Activated naive CD8-positive, alpha-beta T cell treated with anti-CD3 and anti-CD28 coated beads, Interleukin-2, amount 50 U/mL, for 16 hours (primary cell): Measurements from ENCODE around the gene BMI1.
A peak's percentile ranks its signal among the peaks of the same experiment; 100 is the strongest.

Source experiments
- DNase-seq: peaks from one replicate; pipeline ENCODE4 v3.0.0-alpha.2; 2020; ENCODE audit warnings: low read depth, low spot score

BMI1 gene

DNA sequence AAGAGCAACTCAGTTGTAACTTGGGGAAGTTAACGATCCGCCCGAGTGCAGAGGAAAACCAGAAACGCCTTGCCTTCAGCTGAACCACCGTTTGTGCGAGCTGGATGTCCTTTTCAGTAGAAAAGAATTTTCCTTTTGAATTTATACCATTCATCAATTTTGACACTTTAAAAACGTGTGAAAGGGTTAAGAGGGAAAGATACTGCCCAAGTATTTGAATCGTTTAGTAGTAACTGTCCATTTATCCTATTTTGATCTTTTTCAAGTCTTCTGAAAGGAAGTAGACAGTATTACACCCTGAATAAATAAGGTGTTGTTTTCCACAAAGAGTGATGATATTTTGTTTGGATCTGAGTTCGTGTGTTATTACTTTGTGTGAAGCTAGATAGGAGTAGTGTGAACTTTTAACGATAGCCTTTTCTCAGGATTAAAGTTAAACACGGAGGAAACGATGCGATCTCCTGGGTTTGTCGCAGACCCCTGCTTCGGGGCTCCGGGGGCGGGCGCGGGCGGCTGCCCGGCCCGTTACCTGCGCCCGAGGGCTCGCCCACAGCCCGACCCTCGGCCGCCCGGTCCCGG, 830 bp upstream of the BMI1 start:
- no peak for DNase-seq

DNA sequence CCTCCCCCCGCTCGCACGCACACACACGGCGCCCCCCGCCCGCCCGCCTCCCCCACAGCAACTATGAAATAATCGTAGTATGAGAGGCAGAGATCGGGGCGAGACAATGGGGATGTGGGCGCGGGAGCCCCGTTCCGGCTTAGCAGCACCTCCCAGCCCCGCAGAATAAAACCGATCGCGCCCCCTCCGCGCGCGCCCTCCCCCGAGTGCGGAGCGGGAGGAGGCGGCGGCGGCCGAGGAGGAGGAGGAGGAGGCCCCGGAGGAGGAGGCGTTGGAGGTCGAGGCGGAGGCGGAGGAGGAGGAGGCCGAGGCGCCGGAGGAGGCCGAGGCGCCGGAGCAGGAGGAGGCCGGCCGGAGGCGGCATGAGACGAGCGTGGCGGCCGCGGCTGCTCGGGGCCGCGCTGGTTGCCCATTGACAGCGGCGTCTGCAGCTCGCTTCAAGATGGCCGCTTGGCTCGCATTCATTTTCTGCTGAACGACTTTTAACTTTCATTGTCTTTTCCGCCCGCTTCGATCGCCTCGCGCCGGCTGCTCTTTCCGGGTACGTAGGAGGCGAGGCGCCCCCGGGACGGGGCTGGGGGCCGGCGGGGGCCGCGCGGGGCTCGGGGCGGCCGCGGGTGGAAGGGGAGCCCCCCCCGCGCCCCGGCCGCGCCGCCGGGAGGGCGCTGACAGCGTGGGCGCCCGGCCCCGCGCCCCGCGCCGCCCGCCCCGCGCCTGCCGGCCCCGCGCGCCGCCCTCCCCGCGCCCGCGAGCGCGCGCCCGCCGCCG, 441 bp downstream of the BMI1 start:
- DNase-seq, result peak; percentile 31

DNA sequence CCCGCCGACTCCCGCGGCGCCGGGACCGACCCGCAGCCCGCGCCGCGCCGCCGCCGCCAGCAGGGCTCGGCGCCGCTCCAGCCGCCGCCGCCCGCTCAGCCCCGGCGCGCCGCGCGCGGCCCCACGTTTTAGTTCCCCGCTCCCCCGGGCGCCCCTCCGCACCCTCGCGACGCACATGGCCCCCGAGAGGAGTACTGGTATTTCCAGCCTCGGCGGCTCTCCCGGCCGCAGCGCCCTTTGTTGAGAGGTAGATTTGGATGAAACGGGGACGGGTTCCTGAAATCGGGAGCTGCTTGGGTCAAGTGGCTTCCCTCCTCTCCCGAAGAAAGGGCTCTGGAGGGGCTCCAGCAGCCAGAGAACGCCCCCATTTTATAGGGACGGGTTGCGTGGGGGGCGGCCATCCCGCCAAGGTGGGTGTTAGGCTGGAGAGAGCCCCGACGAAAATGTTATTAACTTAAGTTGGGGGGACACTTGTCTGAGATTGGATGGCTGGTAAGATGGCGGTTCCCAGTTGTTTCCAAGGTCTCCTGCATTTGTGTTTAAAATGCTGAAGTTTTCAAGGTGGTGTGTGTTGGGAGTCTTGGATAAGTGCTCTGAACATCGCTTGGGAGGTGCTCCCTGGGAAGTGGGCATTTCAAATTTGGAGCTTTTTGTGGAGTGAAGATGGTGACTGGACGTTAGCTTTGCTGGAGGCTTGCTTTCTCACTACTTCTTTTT, 1.2 kb downstream of the BMI1 start:
- DNase-seq, result no peak

DNA sequence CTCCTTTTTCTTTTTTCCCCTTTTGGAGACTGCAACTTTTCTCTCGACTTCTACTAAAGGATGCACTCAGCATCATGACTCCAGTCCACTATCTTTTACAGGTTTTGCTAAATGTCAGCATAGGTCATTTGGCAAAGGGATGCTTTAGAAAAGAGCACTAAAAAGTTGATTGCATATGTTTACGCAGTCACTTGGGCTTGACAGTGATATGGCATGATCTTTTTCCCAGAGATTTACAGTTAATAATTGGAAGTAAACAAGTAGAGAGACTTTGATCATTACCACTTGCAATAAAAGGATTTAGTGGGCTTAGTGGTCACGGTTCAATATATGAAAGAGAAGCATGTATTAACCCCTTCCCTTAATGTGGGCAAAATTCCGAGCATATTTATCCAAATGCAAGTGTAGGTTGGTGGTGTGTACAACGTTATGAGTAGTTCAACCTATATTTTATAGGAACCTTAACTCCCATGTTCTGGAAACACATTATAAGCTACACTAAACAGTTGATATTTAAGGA, 1.8 kb downstream of the BMI1 start:
- DNase-seq, result no peak

DNA sequence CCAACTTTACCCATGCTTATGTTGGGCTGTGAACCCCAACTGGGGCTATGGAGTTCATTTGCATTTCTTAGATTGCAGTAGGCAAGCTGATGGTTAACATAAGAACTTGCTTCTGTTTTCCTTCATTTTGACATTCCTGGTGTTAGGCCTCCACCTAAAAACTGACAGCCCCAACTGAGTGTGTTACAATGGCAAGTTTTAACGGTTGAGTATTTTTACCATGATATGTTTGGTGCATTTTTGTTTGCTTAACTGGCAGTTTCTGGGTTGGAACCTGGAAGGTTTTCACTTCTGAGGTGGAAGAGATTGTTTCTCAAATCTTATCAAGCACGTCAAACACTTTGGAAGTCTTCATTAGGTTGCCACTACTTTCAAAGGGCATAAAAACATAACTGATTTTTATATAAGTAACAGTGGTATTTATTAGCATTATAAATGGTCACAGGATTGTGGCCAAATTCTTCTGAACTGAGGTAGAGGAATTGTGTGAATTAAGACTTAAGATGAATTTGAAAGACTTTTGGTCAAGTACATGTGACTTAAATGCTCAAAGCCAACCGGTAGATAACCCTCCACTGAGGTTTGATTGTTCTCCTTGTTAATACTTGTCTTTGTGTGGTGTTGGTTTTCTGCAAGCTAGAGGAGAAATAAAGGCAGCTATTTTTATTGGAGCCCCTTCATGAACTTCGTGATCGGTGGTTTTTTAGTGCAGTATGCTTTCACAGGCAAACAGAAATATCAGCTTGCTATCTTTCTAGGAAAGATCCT, 2.8 kb downstream of the BMI1 start:
- DNase-seq, result no peak

DNA sequence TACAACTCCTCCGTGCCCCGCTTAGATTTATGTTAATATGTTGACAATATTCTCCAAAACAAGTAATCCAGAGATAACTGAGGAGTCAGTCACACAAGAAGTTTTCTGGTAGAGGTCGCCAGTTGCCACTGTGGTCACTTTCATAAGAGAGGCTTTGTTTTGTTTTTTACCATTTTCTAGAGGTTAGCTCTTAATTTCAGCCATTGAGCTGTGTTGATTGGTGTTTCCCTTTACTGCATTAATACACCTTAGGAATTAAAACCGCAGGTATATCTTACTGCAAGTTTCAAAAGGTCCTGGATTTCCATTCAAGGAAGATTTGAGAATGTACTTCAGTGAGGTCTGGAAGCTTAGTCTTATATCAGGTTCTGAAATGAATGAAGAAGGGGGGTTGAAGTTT, 3.5 kb downstream of the BMI1 start:
- DNase-seq, result no peak

DNA sequence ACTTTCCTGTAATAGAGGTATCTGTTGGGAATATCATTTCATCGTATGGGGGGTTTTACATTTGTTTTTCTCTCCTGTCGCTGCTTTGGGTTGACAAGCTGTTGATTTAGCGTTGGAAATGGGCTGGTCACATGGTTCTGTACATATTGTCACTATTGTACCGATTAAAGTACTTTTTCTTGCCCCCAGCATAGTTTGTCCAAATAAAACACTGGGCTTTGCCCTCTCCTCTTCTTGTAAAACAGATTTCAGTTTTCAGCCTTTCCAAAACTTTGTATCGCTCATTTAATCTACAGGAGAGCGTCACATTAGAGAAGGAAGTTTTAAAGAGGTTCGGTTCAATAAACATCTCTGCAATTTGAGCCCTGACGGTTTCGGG, 4.0 kb downstream of the BMI1 start:
- DNase-seq, result no peak

DNA sequence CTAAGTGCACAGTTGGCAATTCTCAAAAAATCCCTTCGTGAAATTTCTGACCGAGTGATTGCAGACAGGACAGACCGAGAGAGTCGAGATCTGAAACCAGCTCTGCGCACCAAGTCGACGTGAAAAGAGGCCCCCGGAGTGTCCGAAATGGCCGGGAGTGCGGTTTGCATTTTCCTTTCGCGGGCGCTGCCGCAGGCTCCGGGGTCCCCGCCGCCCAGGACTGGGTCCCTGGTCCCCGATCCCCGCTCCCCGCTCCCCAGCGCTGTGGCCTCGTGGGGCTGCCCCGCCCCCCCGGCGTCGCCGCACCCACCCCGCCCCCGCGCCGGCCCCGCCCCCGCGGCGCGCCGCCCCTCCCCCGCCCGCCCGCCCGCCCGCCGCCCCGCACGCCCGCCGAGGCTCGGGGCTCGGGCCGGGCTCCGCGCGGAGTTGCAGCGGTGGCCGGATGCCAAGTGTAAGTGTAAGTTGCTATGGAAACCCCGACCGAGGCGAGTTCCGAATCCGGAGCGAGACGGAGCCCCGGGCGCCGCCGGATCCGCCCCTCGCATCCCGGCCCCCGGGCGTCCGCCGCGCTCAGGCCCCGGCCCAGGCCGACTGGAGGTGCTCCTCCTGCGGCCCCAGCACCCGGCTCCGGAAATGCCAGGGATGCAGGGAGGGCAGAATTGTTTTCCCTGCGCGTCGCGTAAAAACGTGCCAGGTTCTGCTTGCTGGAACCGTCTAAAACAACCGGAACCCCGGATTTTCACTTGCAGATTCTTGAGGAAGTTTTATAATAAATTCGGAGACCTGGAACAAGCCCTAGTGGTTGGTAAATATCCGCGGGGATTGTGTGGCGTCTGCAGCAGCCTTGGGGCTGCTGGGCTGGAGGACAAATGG, 4.6 kb downstream of the BMI1 start:
- no peak for DNase-seq

DNA sequence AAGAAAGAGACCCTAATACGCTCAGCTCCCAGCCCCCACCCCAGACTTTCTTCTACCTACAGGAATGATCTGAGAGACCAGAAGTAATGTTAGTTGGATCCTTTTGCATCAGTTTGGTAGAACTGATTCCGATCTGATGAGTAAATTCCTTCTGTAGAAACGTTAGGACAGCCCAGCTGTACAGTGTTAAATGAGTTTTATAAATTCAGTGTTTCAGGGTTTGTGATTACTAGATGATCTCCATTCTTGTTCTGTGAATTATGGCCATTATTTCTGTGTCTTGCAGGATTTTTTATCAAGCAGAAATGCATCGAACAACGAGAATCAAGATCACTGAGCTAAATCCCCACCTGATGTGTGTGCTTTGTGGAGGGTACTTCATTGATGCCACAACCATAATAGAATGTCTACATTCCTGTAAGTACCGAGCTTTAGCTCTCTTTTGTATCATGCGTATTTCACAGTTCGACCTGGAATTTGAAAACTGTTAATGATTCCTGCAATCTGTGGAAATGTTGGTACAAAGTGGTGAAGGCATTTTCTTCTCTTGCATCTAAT, 5.3 kb downstream of the BMI1 start:
- no peak for DNase-seq

DNA sequence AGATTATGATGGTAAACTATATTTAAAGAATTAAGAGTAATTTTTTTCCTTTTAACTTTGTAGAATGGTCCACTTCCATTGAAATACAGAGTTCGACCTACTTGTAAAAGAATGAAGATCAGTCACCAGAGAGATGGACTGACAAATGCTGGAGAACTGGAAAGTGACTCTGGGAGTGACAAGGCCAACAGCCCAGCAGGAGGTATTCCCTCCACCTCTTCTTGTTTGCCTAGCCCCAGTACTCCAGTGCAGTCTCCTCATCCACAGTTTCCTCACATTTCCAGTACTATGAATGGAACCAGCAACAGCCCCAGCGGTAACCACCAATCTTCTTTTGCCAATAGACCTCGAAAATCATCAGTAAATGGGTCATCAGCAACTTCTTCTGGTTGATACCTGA, 8.3 kb downstream of the BMI1 start:
- no peak for DNase-seq

DNA sequence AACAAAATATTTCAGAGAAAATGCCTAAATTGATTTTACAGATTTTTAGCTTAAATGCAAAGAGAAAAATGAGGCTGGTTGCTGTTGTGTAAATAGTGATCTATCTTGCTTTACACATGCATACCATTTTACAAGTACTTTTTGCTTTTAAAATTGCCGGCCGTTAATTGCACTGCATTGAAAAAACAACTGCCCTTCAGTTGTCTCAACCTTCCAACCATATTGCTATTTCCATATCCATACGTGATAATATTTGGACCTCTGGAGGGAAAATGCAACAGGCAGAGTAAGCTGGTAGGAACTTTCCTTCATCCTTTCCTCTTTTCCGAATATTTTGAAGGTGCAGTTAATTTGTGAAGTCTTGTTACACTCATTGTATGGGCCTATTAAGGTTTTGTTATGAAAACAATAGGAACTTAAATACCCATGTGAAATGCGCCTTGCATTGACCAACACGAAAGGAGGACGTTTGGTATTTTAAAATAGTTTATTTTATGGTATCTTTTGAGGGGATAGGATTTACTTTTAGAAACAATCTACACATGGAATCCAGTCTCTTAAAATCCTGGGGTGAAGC, 11.3 kb downstream of the BMI1 start:
- DNase-seq, result no peak

DNA sequence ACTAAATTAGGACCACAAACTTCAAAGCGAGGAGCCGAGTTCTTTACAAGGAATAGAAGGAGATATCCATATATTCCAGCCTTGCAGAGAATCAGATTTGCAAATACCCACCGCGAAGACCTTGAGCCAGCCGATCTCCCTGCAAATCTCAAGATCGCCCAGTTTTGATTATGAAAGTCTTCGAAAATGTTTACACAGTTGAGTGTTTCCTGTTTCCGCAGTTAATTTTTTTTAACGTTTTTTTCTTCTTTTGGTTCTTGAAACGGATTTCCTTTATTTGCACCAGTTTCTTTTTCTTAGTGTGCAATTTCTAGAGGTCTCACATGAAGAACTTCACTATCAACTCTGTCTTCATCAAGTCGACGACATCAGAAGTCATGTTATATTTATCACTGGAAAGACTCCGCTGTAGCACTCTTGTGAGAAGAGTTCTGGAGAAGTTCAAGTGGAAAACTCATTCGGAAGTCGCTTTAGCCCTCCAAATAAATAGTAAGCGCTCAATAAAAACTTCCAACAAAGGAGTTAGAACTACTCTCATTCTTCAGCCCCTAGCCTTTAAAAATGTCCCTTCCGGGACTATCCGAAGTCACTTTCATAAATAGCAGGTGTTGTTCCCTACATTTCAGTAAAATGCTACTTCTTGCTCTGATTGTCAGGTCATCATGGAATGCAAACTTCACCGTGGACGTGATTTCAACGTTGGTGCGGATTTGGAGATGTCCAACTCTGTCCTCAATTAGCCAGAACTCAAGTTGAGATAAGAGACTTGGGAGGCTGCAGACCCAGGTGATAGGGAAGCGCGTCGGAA, 12.5 kb downstream of the BMI1 start:
- no peak for DNase-seq

DNA sequence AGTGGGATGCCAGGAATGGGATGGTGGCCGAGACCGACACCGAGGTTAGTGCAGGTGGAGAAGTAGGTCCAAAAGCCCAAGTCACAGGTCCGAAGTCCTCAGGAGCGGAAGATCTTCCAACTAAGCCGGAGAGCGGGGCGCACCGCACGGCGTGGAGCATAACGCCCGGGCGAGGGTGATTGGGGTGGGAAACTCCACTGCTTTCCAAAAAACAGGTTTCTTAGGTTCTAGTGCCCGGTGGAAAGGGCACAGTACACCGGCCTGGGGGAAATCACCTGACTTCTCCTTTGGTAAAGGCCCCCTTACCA, 13.0 kb downstream of the BMI1 start:
- no peak for DNase-seq

DNA sequence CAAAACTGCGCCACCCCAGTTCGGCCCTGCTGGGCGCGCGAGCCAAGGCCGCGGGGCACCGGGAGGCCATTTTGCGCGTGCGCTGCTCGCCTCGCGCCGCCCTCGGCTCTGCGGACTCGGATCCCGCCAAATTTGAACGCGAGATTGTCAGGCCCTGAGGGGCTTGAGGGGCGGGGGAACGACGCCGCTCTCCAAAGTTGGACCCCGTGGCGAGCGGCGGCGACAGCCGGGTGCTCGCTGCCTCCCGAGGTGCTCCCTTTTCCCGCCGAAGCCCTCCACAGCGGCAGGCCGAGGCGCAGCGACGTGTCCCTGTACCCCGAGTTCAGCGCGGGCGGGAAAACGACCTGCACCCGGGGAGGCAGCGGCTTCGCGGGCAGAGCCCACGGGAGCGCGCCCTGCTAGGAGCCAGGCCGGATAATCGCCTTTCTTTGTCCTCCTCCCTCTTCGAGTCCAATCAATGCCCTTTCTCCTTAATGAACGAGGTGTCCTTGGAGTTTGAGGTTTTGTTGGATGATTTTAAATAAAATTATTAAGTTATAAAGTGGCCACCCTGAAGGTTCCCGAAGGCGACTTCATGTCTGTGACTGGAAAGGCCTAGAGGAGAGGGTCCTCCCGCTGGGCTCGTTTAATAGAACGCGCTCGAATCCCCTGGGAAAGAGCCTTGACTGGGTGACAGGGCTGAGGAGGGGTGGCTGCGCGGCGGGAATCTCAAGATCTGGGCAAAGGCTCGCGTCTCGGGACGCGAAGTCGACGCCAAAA, 13.7 kb downstream of the BMI1 start:
- DNase-seq, result no peak

DNA sequence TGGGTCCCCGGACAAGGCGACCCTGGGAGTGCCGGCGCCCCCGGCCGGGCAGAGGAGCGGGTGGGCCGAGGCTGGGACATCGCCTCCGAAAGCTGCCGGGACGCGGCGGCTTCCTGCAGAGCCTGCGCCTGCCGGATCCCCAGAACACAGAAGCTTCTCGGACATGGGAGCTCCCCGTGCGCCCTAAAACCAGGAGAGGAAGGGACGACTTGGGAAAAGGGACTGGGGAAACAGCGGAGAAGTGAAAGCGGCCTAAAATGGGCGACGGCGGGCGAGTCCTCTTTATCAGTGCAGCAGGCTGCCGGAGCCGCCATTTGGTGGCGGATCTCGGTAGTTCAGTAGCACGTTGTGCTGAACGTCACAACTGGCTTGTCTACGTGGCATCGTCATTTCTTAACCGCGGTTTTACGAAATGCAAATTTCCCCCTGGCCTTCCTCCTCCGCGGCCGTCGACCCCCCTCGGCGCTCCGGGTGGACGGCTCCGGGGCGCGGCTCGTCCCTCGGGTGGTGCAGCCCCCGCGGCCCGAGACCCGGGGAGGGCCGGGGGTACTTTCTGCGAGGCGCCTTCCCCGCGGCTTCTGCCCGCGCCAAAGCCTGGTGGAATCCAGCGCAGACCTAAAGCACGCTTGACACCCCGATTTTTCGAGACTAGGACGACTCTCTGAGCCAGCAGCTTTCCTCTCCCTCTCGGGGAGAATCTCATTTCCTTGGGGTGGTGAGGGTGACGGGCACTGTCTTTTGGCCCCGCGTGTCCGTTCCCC, 14.5 kb downstream of the BMI1 start:
- no peak for DNase-seq

DNA sequence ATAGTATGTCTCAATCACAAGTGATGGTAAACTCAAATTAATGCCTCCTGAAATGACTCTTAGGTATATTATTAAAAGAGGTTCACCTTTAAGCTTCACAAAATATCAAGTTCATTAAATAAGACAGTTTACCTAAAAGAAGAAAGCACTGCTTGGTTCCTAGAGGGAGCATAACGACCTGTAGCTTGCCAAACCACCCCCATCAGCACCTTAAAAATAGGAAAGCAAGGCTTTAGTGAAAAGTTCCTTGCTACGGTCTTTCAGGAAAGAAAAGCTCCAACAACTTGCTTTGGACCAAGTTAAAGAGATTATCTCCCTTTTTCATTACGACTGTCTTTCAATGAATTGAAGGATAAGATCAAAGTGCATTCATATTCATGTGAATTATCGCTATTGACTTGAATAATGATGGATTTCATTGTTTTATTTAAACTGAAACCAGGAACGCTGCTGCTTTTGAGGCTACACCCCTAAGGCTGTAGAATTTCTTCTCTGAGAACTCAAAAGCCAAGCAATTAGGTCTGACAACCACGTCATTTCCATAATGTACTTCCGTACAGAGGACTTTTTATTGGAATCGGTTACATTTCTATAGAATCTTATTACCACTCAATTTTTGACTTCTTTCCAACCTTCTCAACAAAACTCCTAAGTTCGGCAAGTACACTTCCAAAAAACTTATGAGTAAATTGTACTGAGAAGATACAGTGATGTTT, 17.4 kb downstream of the BMI1 start:
- no peak for DNase-seq

DNA sequence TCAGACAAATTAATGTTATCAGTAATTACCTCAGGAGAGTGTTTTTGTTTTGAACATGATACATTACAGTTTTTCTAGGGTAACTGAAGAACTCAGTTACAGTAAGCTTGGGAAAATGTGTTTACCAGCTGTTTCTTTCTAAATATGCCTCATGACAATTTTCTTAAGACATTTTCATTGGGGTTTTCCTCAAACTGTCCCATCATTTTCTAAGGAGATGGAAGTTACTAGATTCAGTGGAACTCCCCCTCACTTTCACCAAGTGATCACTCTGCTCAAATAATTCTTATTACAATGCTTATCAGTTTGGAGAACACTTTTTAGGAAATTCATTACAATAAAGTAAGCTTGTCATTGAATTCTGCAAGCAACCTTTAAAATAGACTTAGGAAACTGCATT, 18.0 kb downstream of the BMI1 start:
- DNase-seq, result no peak
